ENCODE data around the gene PLXNA4.

The PLXNA4 gene

GRCh38 chr7:132098327-132098726, 477.9 kb downstream of the PLXNA4 start:
- Mint-ChIP-seq H3K36me3 (ENCODE audit: low read depth) (no peaks in the 10 kb centered on the region), H3K4me3 (no peak overlapping the region), H3K4me1 (ENCODE audit: low read depth) (no peaks in the 10 kb centered on the region), H3K27me3 (peaks cover 13% of the 10 kb centered on the region), H3K9me3 (no peaks in the 10 kb centered on the region), H3K27ac (no peak overlapping the region)

GRCh38 chr7:132097550-132098134, 478.6 kb downstream of the PLXNA4 start:
- no peaks in the 10 kb centered on the region for H3K9me3 Mint-ChIP-seq
- no peaks in the 10 kb centered on the region for H3K4me1 Mint-ChIP-seq (ENCODE audit: low read depth)
- H3K36me3 Mint-ChIP-seq (ENCODE audit: low read depth) = no peaks in the 10 kb centered on the region
- no peak overlapping the region for H3K4me3 Mint-ChIP-seq
- H3K27ac Mint-ChIP-seq = no peak overlapping the region
- peaks cover 13% of the 10 kb centered on the region for H3K27me3 Mint-ChIP-seq

DNA sequence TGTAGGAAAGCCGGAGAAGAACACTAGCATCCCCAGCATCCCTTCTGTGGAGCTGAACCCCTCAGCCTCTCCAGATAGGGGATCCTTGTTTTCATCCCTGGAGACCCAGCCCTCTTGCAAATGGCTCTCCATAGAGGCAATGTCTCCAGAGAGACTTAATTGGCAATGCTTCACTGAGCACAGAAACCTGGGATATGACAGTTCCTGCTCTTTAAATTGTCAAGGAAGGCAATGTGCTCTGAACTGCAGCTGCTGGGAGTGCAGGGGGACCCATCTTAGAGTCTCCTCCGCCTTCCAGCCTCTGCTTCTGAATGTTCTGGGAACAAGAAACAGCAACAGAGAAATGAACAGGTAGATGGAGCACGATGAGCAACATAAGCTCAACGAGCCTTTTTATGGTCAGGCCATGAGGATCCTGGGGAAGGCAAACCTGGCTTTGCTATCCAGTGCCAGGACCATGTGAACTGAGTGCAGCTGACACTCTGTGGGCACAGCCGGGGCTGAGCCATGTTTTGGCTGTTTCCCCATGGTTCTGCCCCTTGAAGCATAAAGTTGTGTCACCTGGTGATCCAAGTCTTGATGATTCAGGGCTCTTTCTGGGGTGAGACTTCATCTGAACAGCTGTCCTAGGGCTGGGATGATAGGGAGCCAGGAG, 481.0 kb downstream of the PLXNA4 start:
- Mint-ChIP-seq H3K36me3 (ENCODE audit: low read depth) (no peaks in the 10 kb centered on the region), H3K27me3 (peaks cover 16% of the 10 kb centered on the region), H3K4me3 (no peak overlapping the region), H3K9me3 (no peaks in the 10 kb centered on the region), H3K27ac (no peak overlapping the region), H3K4me1 (ENCODE audit: low read depth) (no peaks in the 10 kb centered on the region)

GRCh38 chr7:132092106-132092505, 484.2 kb downstream of the PLXNA4 start:
- H3K4me1 Mint-ChIP-seq (ENCODE audit: low read depth) = no peaks in the 10 kb centered on the region
- no peak overlapping the region for H3K4me3 Mint-ChIP-seq
- H3K9me3 Mint-ChIP-seq = no peaks in the 10 kb centered on the region
- no peaks in the 10 kb centered on the region for H3K36me3 Mint-ChIP-seq (ENCODE audit: low read depth)
- H3K27ac Mint-ChIP-seq = no peak overlapping the region
- H3K27me3 Mint-ChIP-seq = peaks cover 14% of the 10 kb centered on the region

- Mint-ChIP-seq H3K27me3 (peaks cover 14% of the 10 kb centered on the region), H3K9me3 (no peaks in the 10 kb centered on the region), H3K27ac (no peak overlapping the region), H3K36me3 (ENCODE audit: low read depth) (no peaks in the 10 kb centered on the region), H3K4me3 (no peak overlapping the region), H3K4me1 (ENCODE audit: low read depth) (no peaks in the 10 kb centered on the region)
Measured at GRCh38 chr7:132091706-132092105, 484.6 kb downstream of the PLXNA4 start.

- Mint-ChIP-seq H3K27ac (no peak overlapping the region), H3K4me1 (ENCODE audit: low read depth) (no peaks in the 10 kb centered on the region), H3K36me3 (ENCODE audit: low read depth) (no peaks in the 10 kb centered on the region), H3K9me3 (no peaks in the 10 kb centered on the region), H3K27me3 (peaks cover 14% of the 10 kb centered on the region), H3K4me3 (no peak overlapping the region)
Measured at GRCh38 chr7:132090444-132090843, 485.8 kb downstream of the PLXNA4 start.

GRCh38 chr7:132089356-132089755, 486.9 kb downstream of the PLXNA4 start:
- H3K4me1 Mint-ChIP-seq (ENCODE audit: low read depth) = no peaks in the 10 kb centered on the region
- H3K27me3 Mint-ChIP-seq = peaks cover 9% of the 10 kb centered on the region
- no peaks in the 10 kb centered on the region for H3K9me3 Mint-ChIP-seq
- no peak overlapping the region for H3K4me3 Mint-ChIP-seq
- H3K27ac Mint-ChIP-seq = no peak overlapping the region
- H3K36me3 Mint-ChIP-seq (ENCODE audit: low read depth) = no peaks in the 10 kb centered on the region

DNA sequence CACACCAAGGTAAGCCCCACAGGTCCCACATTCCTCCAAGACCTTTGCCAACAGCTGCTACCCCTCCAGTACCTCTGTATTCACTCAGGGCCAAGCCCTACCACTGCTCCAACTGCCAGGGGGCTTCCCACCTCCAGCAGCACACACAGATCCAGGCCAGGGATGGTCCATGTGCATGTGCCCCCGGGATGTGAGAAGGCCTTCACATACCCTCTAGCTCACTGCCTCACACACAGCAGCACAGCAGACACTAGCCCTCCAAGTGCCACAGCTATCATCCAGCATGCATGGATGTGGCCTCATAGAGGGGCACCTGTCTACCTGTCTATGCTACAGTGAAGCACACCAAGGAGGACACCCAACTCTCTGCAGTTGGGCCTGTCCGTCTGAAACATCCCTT, 488.8 kb downstream of the PLXNA4 start:
- Mint-ChIP-seq H3K27ac (no peak overlapping the region), H3K36me3 (ENCODE audit: low read depth) (no peaks in the 10 kb centered on the region), H3K4me3 (no peak overlapping the region), H3K27me3 (peaks cover 17% of the 10 kb centered on the region), H3K9me3 (no peaks in the 10 kb centered on the region), H3K4me1 (ENCODE audit: low read depth) (no peaks in the 10 kb centered on the region)

DNA sequence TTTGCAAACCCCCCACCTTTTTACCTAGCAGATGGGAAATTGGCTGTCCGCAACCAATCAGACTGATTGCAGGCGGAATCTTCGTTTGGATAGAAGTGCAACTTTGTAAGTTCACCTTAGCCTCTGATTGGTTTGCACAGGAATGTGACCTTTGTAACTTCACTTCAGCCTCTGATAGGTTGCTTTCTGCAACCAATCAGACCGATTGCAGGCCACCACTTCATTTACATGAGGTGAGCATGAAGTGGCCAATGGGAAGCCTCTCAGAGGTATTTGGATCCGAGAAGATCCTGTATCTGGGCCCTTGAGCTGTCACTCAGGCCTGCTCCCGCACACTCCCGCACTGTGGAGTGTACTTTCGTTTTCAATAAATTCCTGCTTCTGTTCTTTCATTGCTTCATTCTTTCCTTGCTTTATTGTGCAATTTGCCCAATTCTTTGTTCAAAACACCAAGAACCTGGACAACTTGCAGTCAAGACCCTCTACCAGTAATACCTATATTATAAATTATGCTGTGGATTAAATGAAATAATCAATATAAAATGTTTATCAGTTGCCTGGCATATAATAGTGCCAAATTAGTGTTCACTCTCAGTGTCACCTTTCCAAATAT, 491.4 kb downstream of the PLXNA4 start:
- Mint-ChIP-seq H3K4me3 (no peak overlapping the region), H3K9me3 (no peaks in the 10 kb centered on the region), H3K27ac (no peak overlapping the region), H3K27me3 (peaks cover 16% of the 10 kb centered on the region), H3K4me1 (ENCODE audit: low read depth) (no peaks in the 10 kb centered on the region), H3K36me3 (ENCODE audit: low read depth) (no peaks in the 10 kb centered on the region)

GRCh38 chr7:132083537-132084123, 492.6 kb downstream of the PLXNA4 start:
- Mint-ChIP-seq H3K9me3 (no peaks in the 10 kb centered on the region), H3K4me3 (no peak overlapping the region), H3K27me3 (peaks cover 12% of the 10 kb centered on the region), H3K27ac (no peak overlapping the region), H3K4me1 (ENCODE audit: low read depth) (no peaks in the 10 kb centered on the region), H3K36me3 (ENCODE audit: low read depth) (no peaks in the 10 kb centered on the region)

DNA sequence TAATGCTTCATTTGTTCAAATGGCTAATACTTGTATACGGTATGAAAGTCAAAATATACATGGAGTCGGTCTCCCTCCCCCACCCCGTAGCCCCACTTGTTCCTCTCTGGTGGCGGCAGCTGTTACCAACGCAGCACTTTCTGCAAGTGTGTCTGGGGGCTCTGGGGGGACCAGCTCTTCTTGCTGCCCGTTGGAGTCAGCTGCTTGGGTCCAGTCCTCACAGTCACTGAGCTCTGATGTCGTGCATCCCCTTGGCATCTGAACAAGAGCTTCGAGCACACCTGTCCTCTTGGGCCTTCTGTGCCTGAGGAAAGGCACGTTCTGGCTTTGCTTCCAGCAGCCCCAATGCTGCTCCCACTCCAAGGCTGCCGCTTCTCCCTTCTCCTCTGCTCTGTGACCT, 493.1 kb downstream of the PLXNA4 start:
- Mint-ChIP-seq H3K27ac (no peak overlapping the region), H3K36me3 (ENCODE audit: low read depth) (no peaks in the 10 kb centered on the region), H3K4me1 (ENCODE audit: low read depth) (no peaks in the 10 kb centered on the region), H3K4me3 (no peak overlapping the region), H3K9me3 (no peaks in the 10 kb centered on the region), H3K27me3 (peaks cover 12% of the 10 kb centered on the region)

- no peak overlapping the region for H3K4me3 Mint-ChIP-seq
- H3K27ac Mint-ChIP-seq = no peak overlapping the region
- H3K9me3 Mint-ChIP-seq = no peaks in the 10 kb centered on the region
- no peaks in the 10 kb centered on the region for H3K4me1 Mint-ChIP-seq (ENCODE audit: low read depth)
- no peaks in the 10 kb centered on the region for H3K36me3 Mint-ChIP-seq (ENCODE audit: low read depth)
- H3K27me3 Mint-ChIP-seq = peaks cover 12% of the 10 kb centered on the region
Measured at GRCh38 chr7:132082394-132082793, 493.9 kb downstream of the PLXNA4 start.

GRCh38 chr7:132081686-132082085, 494.6 kb downstream of the PLXNA4 start:
- Mint-ChIP-seq H3K27me3 (peaks cover 15% of the 10 kb centered on the region), H3K9me3 (no peaks in the 10 kb centered on the region), H3K4me1 (ENCODE audit: low read depth) (no peaks in the 10 kb centered on the region), H3K27ac (no peak overlapping the region), H3K4me3 (no peak overlapping the region), H3K36me3 (ENCODE audit: low read depth) (no peaks in the 10 kb centered on the region)

DNA sequence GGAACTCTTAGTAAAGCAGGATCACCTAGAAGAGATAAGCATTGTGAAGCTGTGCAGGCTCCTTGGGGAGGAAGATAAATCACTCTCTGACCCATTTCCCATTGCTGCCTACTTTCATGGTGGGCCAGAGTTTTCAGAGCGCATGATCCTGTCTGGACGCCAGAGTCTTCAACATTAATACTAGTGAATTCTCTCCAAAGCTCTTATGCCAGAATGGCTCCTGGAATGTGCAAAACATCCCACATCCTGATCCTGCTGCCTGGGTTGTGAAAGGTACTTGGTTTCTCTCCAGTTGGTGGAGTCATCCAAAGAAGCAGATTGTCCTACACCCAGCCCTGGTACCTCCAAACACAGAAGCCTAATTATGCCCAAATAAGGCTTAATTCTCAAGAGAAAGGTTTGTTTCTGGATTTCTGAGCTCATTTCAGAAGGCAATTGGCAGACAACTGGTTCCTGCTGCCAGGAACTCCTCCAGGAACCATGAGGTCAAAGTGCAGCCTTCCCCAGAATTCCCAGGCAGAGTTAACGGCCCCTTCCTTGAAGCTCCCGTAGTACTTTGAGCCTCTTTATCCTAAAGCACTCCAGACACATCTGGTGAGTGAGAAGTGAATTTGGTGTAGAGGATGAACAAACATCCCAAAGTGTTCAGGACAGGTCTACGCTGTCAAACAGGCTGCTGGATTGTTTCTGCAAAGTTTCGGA, 495.2 kb downstream of the PLXNA4 start:
- Mint-ChIP-seq H3K4me1 (ENCODE audit: low read depth) (no peaks in the 10 kb centered on the region), H3K27me3 (peaks cover 21% of the 10 kb centered on the region), H3K4me3 (no peak overlapping the region), H3K27ac (no peak overlapping the region), H3K9me3 (no peaks in the 10 kb centered on the region), H3K36me3 (ENCODE audit: low read depth) (no peaks in the 10 kb centered on the region)

DNA sequence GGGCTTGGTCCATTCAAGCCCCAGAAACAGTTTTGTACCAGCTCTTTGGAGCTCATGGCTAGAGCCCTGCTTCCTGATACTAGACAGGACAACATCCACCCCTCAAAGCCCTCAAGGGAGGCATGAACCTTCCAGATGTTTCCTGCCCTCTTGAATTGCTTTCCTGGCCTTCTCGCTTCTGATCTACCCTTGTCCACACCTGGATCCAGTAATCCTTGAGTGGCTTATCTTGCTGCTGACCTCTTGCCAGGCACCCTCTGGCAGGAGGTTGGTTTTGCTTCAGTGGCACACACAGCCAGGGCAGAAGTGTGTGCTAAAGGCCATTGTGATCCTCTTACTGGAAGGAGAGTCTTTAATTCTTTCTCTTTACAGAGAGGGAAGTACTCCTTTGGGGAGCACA, 495.8 kb downstream of the PLXNA4 start:
- H3K9me3 Mint-ChIP-seq = no peaks in the 10 kb centered on the region
- no peak overlapping the region for H3K27ac Mint-ChIP-seq
- peaks cover 25% of the 10 kb centered on the region for H3K27me3 Mint-ChIP-seq
- no peaks in the 10 kb centered on the region for H3K36me3 Mint-ChIP-seq (ENCODE audit: low read depth)
- H3K4me3 Mint-ChIP-seq = no peak overlapping the region
- H3K4me1 Mint-ChIP-seq (ENCODE audit: low read depth) = no peaks in the 10 kb centered on the region

All from stimulated activated naive CD8-positive, alpha-beta T cell treated with anti-CD3 and anti-CD28 coated beads, Interleukin-15, Interleukin-2, amounts not matched to agents 100 ng/mL and 50 ng/mL, for 24 hours (primary cell).